GM23338 (cell line): Measurements from ENCODE around the gene DIDO1. TPM values are rescaled to one million over a fixed set of nuclear protein-coding genes. Genes with fewer than 3 reads are reported as not detected.

Experiments
- ATAC-seq: fragments of 200-7000 bp; cut with Tn5 transposase; 3 replicates; pipeline ENCODE4 v1.9.1; 2020
- DNase-seq: peaks from one replicate; pipeline ENCODE4 v3.0.0-alpha.2; 2015; ENCODE audit warnings: low spot score
- H2AFZ ChIP-seq: fragments of 200-600 bp; sonication (generic); 2 replicates; pipeline ENCODE4 v1.8.0; 2016; ENCODE audit warnings: antibody characterized with exemption, mild to moderate bottlenecking, moderate library complexity
- H3F3A ChIP-seq: fragments of 200-600 bp; sonication (generic); replicated peaks from 2 replicates; pipeline ENCODE4 v1.8.0; 2017; ENCODE audit warnings: antibody characterized with exemption, mixed run types, low read depth
- H3K27ac ChIP-seq: fragments of 200-600 bp; sonication (generic); 2 replicates; pipeline ENCODE4 v1.6.1; 2016; ENCODE audit warnings: low read depth
- H3K27me3 ChIP-seq: fragments of 200-600 bp; sonication (generic); 2 replicates; pipeline ENCODE4 v1.8.0; 2016; ENCODE audit warnings: mild to moderate bottlenecking, mixed run types, moderate library complexity; ENCODE audit not compliant: insufficient read depth
- H3K36me3 ChIP-seq: fragments of 200-600 bp; sonication (generic); 2 replicates; pipeline ENCODE4 v1.8.0; 2016; ENCODE audit warnings: mild to moderate bottlenecking; ENCODE audit not compliant: insufficient read depth
- H3K4me1 ChIP-seq: fragments of 200-600 bp; sonication (generic); 2 replicates; pipeline ENCODE4 v1.8.0; 2016; ENCODE audit warnings: mild to moderate bottlenecking, moderate library complexity; ENCODE audit not compliant: insufficient read depth
- H3K4me2 ChIP-seq: fragments of 200-600 bp; sonication (generic); 2 replicates; pipeline ENCODE4 v1.7.1; 2017; ENCODE audit warnings: mixed run types
- H3K4me3 ChIP-seq: fragments of 200-600 bp; sonication (generic); 2 replicates; pipeline ENCODE4 v1.6.1; 2016; ENCODE audit warnings: mixed run types
- H3K79me2 ChIP-seq: fragments of 200-600 bp; sonication (generic); replicated peaks from 2 replicates; pipeline ENCODE4 v1.8.0; 2017; ENCODE audit warnings: mild to moderate bottlenecking; ENCODE audit not compliant: insufficient read depth
- H3K9me2 ChIP-seq: fragments of 200-600 bp; sonication (generic); 2 replicates; pipeline ENCODE4 v1.8.0; 2017; ENCODE audit not compliant: insufficient read depth
- H4K20me1 ChIP-seq: fragments of 200-600 bp; sonication (generic); replicated peaks from 2 replicates; pipeline ENCODE4 v1.8.0; 2017; ENCODE audit warnings: mild to moderate bottlenecking; ENCODE audit not compliant: insufficient read depth
- H3K27ac Mint-ChIP-seq: 2 replicates; pipeline ENCODE4 v1.8.0; 2020; ENCODE audit warnings: inconsistent platforms, mild to moderate bottlenecking, moderate library complexity, mixed read lengths
- H3K27me3 Mint-ChIP-seq: 3 replicates; pipeline ENCODE4 v1.8.0; 2022; ENCODE audit warnings: low read depth, mild to moderate bottlenecking, moderate library complexity, mixed read lengths, inconsistent platforms; ENCODE audit not compliant: insufficient read depth, poor library complexity
- H3K36me3 Mint-ChIP-seq: 3 replicates; pipeline ENCODE4 v1.8.0; 2021; ENCODE audit warnings: low read depth, mild to moderate bottlenecking, inconsistent platforms, moderate library complexity, mixed read lengths
- H3K4me1 Mint-ChIP-seq: 3 replicates; pipeline ENCODE4 v1.8.0; 2020; ENCODE audit warnings: mild to moderate bottlenecking, inconsistent platforms, mixed read lengths
- H3K4me3 Mint-ChIP-seq: 3 replicates; pipeline ENCODE4 v1.8.0; 2021; ENCODE audit warnings: moderate library complexity, mild to moderate bottlenecking, inconsistent platforms, mixed read lengths
- H3K9me3 Mint-ChIP-seq: 3 replicates; pipeline ENCODE4 v1.8.0; 2020; ENCODE audit warnings: moderate library complexity, mild to moderate bottlenecking, inconsistent platforms, mixed read lengths
- CREB1 ChIP-seq: fragments of 250-450 bp; sonication (Bioruptor Pico); IDR thresholded peaks from 2 replicates; pipeline ENCODE4 v1.5.0; 2020; ENCODE audit warnings: low read depth, mild to moderate bottlenecking, moderate library complexity
- EZH2 ChIP-seq: fragments of 200-600 bp; sonication (generic); IDR thresholded peaks from one replicate; pipeline ENCODE4 v1.8.0; 2017; ENCODE audit warnings: antibody characterized with exemption, mild to moderate bottlenecking, low read depth; ENCODE audit not compliant: unreplicated experiment
- EZH2phosphoT487 ChIP-seq: fragments of 200-600 bp; sonication (generic); IDR thresholded peaks from one replicate; pipeline ENCODE4 v1.8.1; 2018; ENCODE audit warnings: antibody characterized with exemption; ENCODE audit not compliant: unreplicated experiment
- JUNB ChIP-seq: IDR thresholded peaks from one replicate; pipeline ENCODE4 v1.6.1; 2016; ENCODE audit warnings: antibody characterized with exemption; ENCODE audit not compliant: unreplicated experiment
- NANOG ChIP-seq: IDR thresholded peaks from 2 replicates; pipeline ENCODE4 v1.6.1; 2016; ENCODE audit warnings: antibody characterized with exemption, borderline replicate concordance
- POLR2AphosphoS5 ChIP-seq: IDR thresholded peaks from 2 replicates; pipeline ENCODE4 v1.6.1; 2016; ENCODE audit warnings: antibody characterized with exemption, low read depth
- STAT1 ChIP-seq: IDR thresholded peaks from one replicate; pipeline ENCODE4 v1.6.1; 2016; ENCODE audit warnings: antibody characterized with exemption; ENCODE audit not compliant: unreplicated experiment
- ZNF114 ChIP-seq: fragments of 250-450 bp; sonication (Bioruptor Pico); IDR thresholded peaks from 2 replicates; pipeline ENCODE4 v1.5.0; 2020; ENCODE audit warnings: mild to moderate bottlenecking, moderate library complexity
- ZNF331 ChIP-seq: fragments of 250-450 bp; sonication (Bioruptor Pico); IDR thresholded peaks from 2 replicates; pipeline ENCODE4 v1.5.0; 2020; ENCODE audit warnings: low read depth, mild to moderate bottlenecking, moderate library complexity
- polyA plus RNA-seq: library from polyadenylated mRNA; unstranded; fragments of >200 nt; fragmentation: Nextera tagmentation; extraction: Ambion mirVana; gene quantifications from 2 replicates; pipeline ENCODE4 v1.2.1, GENCODE V29; 2016
- total RNA-seq: library from RNA; depleted of rRNA; stranded (reverse); fragments of >200 nt; shearing (Covaris generic); gene quantifications from 2 replicates; pipeline ENCODE4 v1.2.3, GENCODE V29; 2014
- TF ChIP-seq, protein P1 (sequence below): IDR thresholded peaks from one replicate; pipeline ENCODE4 v1.6.1; 2018; ENCODE audit warnings: antibody characterized with exemption; ENCODE audit not compliant: unreplicated experiment
- TF ChIP-seq, protein P2 (sequence below), 2 experiments: fragments of 200-600 bp in 1 of 2; sonication (generic) in 1 of 2; conservative IDR thresholded peaks; 2 replicates each; pipeline versions ENCODE4 v1.5.1 to v1.6.1; 2016 to 2017; ENCODE audit warnings: antibody characterized with exemption in 2 of 2, low read depth in 2 of 2, mild to moderate bottlenecking in 2 of 2, moderate library complexity in 1 of 2
- TF ChIP-seq, protein P3 (sequence below): IDR thresholded peaks from 2 replicates; pipeline ENCODE4 v1.6.1; 2016; ENCODE audit warnings: antibody characterized with exemption
- TF ChIP-seq, protein P4 (sequence below): fragments of 250-450 bp; sonication (Bioruptor Pico); IDR thresholded peaks from 2 replicates; pipeline ENCODE4 v1.5.0; 2020; ENCODE audit warnings: mild to moderate bottlenecking, moderate library complexity

Gene DIDO1
- total and polyA plus RNA-seq, 2 experiments from 2014 or later, result 72.4 to 162 TPM

DNA sequence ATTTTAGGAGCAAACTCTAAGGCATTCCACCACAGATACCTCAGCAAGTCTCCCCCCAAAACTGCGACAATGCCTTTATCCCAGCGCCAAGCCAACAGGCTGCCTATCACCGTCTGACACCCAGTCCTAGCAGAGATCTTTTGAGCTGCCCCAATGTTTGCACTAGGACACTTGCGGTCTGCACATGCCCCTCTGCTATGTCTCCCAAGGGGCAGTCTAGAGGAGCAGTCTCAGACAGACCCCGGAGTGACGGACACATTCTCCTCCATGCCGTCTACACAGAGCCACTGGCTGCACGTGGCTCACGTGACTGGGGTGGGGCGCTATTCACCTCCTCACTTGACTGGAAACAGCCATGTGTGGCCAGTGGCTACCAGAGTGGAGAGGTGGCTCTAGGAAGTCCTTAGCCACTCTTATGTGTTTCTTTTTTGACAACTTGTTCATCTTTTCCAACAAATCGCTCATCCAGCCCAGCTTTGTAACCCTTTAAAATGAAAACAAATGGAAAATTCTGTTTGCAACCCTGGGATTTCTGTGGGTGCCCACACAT is 16.0 kb downstream of the DIDO1 start:
- peaks cover 81% of the 10 kb centered on the region for H3K36me3 Mint-ChIP-seq
- 0 out of 2 replicates have a peak overlapping the region, but pooled peaks have one; percentile 39 for H3K27ac ChIP-seq
- H3F3A ChIP-seq, result peaks cover 80% of the 10 kb centered on the region
- ATAC-seq (no peak), DNase-seq (no peak)
- peaks cover 96% of the 10 kb centered on the region for H3K79me2 ChIP-seq
- no peak overlapping the region; the same call in 1 of the 2 replicates for H3K27ac Mint-ChIP-seq
- H3K4me1 Mint-ChIP-seq, result peaks cover 15% of the 10 kb centered on the region
- H3K4me2 ChIP-seq, result no peak overlapping the region
- no peaks in the 10 kb centered on the region for H3K27me3 ChIP-seq
- H3K4me1 ChIP-seq, result peaks cover 17% of the 10 kb centered on the region
- peaks cover 79% of the 10 kb centered on the region for H3K36me3 ChIP-seq
- H2AFZ ChIP-seq, result no peak overlapping the region
- peaks cover 81% of the 10 kb centered on the region for H4K20me1 ChIP-seq
- H3K4me3 Mint-ChIP-seq, result no peak overlapping the region
- no peaks in the 10 kb centered on the region for H3K9me3 Mint-ChIP-seq
- TF ChIP-seq EZH2 (no peak), STAT1 (no peak), ZNF114 (CRISPR knock-in tag) (no peak), POLR2AphosphoS5 (no peak), JUNB (no peak), CREB1 (CRISPR knock-in tag) (no peak), NANOG (no peak), EZH2phosphoT487 (no peak), ZNF331 (no peak)
- TF ChIP-seq, protein P1, sequence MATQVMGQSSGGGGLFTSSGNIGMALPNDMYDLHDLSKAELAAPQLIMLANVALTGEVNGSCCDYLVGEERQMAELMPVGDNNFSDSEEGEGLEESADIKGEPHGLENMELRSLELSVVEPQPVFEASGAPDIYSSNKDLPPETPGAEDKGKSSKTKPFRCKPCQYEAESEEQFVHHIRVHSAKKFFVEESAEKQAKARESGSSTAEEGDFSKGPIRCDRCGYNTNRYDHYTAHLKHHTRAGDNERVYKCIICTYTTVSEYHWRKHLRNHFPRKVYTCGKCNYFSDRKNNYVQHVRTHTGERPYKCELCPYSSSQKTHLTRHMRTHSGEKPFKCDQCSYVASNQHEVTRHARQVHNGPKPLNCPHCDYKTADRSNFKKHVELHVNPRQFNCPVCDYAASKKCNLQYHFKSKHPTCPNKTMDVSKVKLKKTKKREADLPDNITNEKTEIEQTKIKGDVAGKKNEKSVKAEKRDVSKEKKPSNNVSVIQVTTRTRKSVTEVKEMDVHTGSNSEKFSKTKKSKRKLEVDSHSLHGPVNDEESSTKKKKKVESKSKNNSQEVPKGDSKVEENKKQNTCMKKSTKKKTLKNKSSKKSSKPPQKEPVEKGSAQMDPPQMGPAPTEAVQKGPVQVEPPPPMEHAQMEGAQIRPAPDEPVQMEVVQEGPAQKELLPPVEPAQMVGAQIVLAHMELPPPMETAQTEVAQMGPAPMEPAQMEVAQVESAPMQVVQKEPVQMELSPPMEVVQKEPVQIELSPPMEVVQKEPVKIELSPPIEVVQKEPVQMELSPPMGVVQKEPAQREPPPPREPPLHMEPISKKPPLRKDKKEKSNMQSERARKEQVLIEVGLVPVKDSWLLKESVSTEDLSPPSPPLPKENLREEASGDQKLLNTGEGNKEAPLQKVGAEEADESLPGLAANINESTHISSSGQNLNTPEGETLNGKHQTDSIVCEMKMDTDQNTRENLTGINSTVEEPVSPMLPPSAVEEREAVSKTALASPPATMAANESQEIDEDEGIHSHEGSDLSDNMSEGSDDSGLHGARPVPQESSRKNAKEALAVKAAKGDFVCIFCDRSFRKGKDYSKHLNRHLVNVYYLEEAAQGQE, result no peak
- TF ChIP-seq, protein P2, sequence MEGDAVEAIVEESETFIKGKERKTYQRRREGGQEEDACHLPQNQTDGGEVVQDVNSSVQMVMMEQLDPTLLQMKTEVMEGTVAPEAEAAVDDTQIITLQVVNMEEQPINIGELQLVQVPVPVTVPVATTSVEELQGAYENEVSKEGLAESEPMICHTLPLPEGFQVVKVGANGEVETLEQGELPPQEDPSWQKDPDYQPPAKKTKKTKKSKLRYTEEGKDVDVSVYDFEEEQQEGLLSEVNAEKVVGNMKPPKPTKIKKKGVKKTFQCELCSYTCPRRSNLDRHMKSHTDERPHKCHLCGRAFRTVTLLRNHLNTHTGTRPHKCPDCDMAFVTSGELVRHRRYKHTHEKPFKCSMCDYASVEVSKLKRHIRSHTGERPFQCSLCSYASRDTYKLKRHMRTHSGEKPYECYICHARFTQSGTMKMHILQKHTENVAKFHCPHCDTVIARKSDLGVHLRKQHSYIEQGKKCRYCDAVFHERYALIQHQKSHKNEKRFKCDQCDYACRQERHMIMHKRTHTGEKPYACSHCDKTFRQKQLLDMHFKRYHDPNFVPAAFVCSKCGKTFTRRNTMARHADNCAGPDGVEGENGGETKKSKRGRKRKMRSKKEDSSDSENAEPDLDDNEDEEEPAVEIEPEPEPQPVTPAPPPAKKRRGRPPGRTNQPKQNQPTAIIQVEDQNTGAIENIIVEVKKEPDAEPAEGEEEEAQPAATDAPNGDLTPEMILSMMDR (conservative IDR thresholded peaks at IDR 0.05; ENCODE audit: low read depth in 2 of 2), result no peak
- TF ChIP-seq, protein P3, sequence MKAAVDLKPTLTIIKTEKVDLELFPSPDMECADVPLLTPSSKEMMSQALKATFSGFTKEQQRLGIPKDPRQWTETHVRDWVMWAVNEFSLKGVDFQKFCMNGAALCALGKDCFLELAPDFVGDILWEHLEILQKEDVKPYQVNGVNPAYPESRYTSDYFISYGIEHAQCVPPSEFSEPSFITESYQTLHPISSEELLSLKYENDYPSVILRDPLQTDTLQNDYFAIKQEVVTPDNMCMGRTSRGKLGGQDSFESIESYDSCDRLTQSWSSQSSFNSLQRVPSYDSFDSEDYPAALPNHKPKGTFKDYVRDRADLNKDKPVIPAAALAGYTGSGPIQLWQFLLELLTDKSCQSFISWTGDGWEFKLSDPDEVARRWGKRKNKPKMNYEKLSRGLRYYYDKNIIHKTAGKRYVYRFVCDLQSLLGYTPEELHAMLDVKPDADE, result no peak
- TF ChIP-seq, protein P4, sequence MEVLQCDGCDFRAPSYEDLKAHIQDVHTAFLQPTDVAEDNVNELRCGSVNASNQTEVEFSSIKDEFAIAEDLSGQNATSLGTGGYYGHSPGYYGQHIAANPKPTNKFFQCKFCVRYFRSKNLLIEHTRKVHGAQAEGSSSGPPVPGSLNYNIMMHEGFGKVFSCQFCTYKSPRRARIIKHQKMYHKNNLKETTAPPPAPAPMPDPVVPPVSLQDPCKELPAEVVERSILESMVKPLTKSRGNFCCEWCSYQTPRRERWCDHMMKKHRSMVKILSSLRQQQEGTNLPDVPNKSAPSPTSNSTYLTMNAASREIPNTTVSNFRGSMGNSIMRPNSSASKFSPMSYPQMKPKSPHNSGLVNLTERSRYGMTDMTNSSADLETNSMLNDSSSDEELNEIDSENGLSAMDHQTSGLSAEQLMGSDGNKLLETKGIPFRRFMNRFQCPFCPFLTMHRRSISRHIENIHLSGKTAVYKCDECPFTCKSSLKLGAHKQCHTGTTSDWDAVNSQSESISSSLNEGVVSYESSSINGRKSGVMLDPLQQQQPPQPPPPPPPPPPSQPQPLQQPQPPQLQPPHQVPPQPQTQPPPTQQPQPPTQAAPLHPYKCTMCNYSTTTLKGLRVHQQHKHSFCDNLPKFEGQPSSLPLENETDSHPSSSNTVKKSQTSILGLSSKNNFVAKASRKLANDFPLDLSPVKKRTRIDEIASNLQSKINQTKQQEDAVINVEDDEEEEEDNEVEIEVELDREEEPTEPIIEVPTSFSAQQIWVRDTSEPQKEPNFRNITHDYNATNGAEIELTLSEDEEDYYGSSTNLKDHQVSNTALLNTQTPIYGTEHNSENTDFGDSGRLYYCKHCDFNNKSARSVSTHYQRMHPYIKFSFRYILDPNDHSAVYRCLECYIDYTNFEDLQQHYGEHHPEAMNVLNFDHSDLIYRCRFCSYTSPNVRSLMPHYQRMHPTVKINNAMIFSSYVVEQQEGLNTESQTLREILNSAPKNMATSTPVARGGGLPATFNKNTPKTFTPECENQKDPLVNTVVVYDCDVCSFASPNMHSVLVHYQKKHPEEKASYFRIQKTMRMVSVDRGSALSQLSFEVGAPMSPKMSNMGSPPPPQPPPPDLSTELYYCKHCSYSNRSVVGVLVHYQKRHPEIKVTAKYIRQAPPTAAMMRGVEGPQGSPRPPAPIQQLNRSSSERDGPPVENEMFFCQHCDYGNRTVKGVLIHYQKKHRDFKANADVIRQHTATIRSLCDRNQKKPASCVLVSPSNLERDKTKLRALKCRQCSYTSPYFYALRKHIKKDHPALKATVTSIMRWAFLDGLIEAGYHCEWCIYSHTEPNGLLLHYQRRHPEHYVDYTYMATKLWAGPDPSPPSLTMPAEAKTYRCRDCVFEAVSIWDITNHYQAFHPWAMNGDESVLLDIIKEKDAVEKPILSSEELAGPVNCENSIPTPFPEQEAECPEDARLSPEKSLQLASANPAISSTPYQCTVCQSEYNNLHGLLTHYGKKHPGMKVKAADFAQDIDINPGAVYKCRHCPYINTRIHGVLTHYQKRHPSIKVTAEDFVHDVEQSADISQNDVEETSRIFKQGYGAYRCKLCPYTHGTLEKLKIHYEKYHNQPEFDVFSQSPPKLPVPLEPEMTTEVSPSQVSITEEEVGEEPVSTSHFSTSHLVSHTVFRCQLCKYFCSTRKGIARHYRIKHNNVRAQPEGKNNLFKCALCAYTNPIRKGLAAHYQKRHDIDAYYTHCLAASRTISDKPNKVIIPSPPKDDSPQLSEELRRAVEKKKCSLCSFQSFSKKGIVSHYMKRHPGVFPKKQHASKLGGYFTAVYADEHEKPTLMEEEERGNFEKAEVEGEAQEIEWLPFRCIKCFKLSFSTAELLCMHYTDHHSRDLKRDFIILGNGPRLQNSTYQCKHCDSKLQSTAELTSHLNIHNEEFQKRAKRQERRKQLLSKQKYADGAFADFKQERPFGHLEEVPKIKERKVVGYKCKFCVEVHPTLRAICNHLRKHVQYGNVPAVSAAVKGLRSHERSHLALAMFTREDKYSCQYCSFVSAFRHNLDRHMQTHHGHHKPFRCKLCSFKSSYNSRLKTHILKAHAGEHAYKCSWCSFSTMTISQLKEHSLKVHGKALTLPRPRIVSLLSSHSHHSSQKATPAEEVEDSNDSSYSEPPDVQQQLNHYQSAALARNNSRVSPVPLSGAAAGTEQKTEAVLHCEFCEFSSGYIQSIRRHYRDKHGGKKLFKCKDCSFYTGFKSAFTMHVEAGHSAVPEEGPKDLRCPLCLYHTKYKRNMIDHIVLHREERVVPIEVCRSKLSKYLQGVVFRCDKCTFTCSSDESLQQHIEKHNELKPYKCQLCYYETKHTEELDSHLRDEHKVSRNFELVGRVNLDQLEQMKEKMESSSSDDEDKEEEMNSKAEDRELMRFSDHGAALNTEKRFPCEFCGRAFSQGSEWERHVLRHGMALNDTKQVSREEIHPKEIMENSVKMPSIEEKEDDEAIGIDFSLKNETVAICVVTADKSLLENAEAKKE (CRISPR knock-in tag), result no peak
- no peaks in the 10 kb centered on the region for H3K9me2 ChIP-seq
- H3K4me3 ChIP-seq, result no peak overlapping the region
- peaks cover 9% of the 10 kb centered on the region for H3K27me3 Mint-ChIP-seq
